Peyer's patch (tissue), 4 donors: Measurements from ENCODE around the gene LYZL1.

Experiments used
- POLR2A ChIP-seq, 2 donors: fragments of 450-650 bp; IDR thresholded peaks; one replicate each; pipeline ENCODE4 v1.5.1; 2017; ENCODE audit warnings: antibody characterized with exemption in 2 of 2, mild to moderate bottlenecking in 2 of 2, moderate library complexity in 2 of 2
- TF ChIP-seq, protein P1 (sequence below), 6 experiments: fragments of 450-650 bp in 4 of 6; fragments of 200-600 bp in 2 of 6; sonication (generic) in 1 of 6; IDR thresholded peaks; one replicate each; pipeline ENCODE4 v1.5.1; 2017 to 2019; ENCODE audit warnings: antibody characterized with exemption in 6 of 6, mild to moderate bottlenecking in 3 of 6, moderate library complexity in 1 of 6

DNA sequence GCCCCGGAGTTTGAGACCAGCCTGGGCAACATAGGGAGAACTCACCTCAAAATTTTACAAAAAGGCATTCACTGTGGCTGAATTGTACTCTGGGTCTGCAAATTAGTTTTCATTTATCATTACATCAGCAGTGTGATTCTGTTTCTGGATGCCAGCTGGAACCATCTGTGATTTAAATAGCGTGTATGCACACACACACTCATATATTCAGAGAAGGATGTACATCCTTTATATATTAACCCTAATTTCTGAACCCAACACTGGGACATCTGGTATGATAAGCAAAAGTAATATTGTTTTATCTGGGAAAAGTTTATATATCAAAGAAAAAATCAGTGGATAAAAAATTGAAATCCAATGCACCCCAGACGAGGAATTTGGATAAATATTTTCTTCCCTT lies 33.8 kb upstream of the LYZL1 start:
- TF ChIP-seq, protein P1, sequence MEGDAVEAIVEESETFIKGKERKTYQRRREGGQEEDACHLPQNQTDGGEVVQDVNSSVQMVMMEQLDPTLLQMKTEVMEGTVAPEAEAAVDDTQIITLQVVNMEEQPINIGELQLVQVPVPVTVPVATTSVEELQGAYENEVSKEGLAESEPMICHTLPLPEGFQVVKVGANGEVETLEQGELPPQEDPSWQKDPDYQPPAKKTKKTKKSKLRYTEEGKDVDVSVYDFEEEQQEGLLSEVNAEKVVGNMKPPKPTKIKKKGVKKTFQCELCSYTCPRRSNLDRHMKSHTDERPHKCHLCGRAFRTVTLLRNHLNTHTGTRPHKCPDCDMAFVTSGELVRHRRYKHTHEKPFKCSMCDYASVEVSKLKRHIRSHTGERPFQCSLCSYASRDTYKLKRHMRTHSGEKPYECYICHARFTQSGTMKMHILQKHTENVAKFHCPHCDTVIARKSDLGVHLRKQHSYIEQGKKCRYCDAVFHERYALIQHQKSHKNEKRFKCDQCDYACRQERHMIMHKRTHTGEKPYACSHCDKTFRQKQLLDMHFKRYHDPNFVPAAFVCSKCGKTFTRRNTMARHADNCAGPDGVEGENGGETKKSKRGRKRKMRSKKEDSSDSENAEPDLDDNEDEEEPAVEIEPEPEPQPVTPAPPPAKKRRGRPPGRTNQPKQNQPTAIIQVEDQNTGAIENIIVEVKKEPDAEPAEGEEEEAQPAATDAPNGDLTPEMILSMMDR (IDR thresholded peaks at IDR 0.05): no peak
- TF ChIP-seq POLR2A (IDR thresholded peaks at IDR 0.05): no peak
